K562 treated with DMSO at 1 percent for 12 hours (cell line): ENCODE results near the gene TTLL8. TPM values are rescaled to one million over a fixed set of nuclear protein-coding genes. Genes with fewer than 3 reads are reported as not detected.

Experiments
- total RNA-seq: library from RNA; unstranded; fragments of 300-600 nt; gene quantifications from 2 replicates; pipeline ENCODE4 v1.2.3, GENCODE V29; 2022; ENCODE audit not compliant: insufficient read depth

TTLL8 gene
- not detected in 2 replicates for total RNA-seq

GRCh38 chr22:50058061-50058905 is at the start of gene TTLL8:
TSS of gene TTLL8 (minus strand) at chr22:50058298.

GRCh38 chr22:50089682-50090411 is 31.7 kb upstream of the TTLL8 start, which contains the start of gene MOV10L1:
TSS of gene MOV10L1 (plus strand) at chr22:50090006. CDS start at chr22:50090089, 83 bp downstream.

GRCh38 chr22:50085211-50085972 is 27.3 kb upstream of the TTLL8 start, which contains the start of gene MLC1:
TSS of gene MLC1 (minus strand) at chr22:50085426. CDS start at chr22:50084902, 524 bp downstream.

GRCh38 chr22:50012211-50013181 is 45.6 kb downstream of the TTLL8 start, which contains the start of gene IL17REL:
TSS of gene IL17REL (minus strand) at chr22:50012765. CDS start at chr22:50012646, 119 bp downstream.

Other genes starting within 250 kb of the TTLL8 start
- 7.7 and 15.8 TPM in 2 replicates for gene BRD1, start 230.4 kb downstream of the TTLL8 start, total RNA-seq
- gene ZBED4, start 204.5 kb downstream of the TTLL8 start, total RNA-seq: 2.9 and 14.1 TPM in 2 replicates
- gene ALG12, start 139.9 kb downstream of the TTLL8 start, total RNA-seq: 3.0 and 8.9 TPM in 2 replicates
- 27.2 and 33.5 TPM in 2 replicates for gene CRELD2, start 139.7 kb downstream of the TTLL8 start, total RNA-seq
- 74.3 and 74.5 TPM in 2 replicates for gene PIM3, start 97.5 kb downstream of the TTLL8 start, total RNA-seq
- 0.16 TPM in 1 of 2 replicates, not detected in the other for gene IL17REL, start 45.5 kb downstream of the TTLL8 start, total RNA-seq
- 0.69 and 0.74 TPM in 2 replicates for gene MLC1, start 27.1 kb upstream of the TTLL8 start, total RNA-seq
- 1.1 TPM in 1 of 2 replicates, not detected in the other for gene MOV10L1, start 31.7 kb upstream of the TTLL8 start, total RNA-seq
- gene PANX2, start 112.4 kb upstream of the TTLL8 start, total RNA-seq: 22.8 and 30.2 TPM in 2 replicates
- gene TRABD, start 127.6 kb upstream of the TTLL8 start, total RNA-seq: 47.8 and 54.8 TPM in 2 replicates
- 31.2 and 31.8 TPM in 2 replicates for gene SELENOO, start 142.7 kb upstream of the TTLL8 start, total RNA-seq
- gene TUBGCP6, start 186.7 kb upstream of the TTLL8 start, total RNA-seq: 10.2 and 28.1 TPM in 2 replicates
- gene HDAC10, start 193.0 kb upstream of the TTLL8 start, total RNA-seq: 20.5 and 35.8 TPM in 2 replicates
- 18.9 and 24.6 TPM in 2 replicates for gene MAPK12, start 203.4 kb upstream of the TTLL8 start, total RNA-seq
- gene MAPK11, start 212.1 kb upstream of the TTLL8 start, total RNA-seq: 3.8 and 5.0 TPM in 2 replicates
- gene PLXNB2, start 249.3 kb upstream of the TTLL8 start, total RNA-seq: 18.4 and 33.9 TPM in 2 replicates